Common myeloid progenitor, CD34-positive (primary cell): ENCODE data around the gene SLC22A23.

ENCODE experiments used
- CTCF ChIA-PET: fragments of 350-600 bp; sonication (Branson Sonifier 250); formaldehyde crosslinking; loops from one replicate; lab custom pipeline; 2021; ENCODE audit warnings: antibody characterized with exemption; lab: Charles Lee
- POLR2A ChIA-PET: fragments of 350-600 bp; sonication (Branson Sonifier 250); formaldehyde crosslinking; loops from one replicate; lab custom pipeline; 2021; ENCODE audit warnings: antibody characterized with exemption; lab: Charles Lee
- DNase-seq, 3 donors: peaks; one replicate each; pipeline versions ENCODE4 v3.0.0 to v3.0.0-alpha.2; 2013
- H3K27ac ChIP-seq, 2 experiments: 1 replicate in 1 of 2; 2 replicates in 1 of 2; pipeline ENCODE4 v1.7.0; 2013; ENCODE audit warnings: inconsistent platforms in 2 of 2, low read length in 2 of 2, mild to moderate bottlenecking in 2 of 2, low read depth in 1 of 2, moderate library complexity in 1 of 2; ENCODE audit not compliant: severe bottlenecking in 2 of 2, insufficient read depth in 1 of 2, poor library complexity in 1 of 2
- H3K27me3 ChIP-seq, 5 experiments: replicated peaks in 2 of 5; 1 replicate in 3 of 5; 2 replicates in 2 of 5; pipeline versions ENCODE4 v1.6.1 to v1.7.0; 2013; ENCODE audit warnings: low read length in 4 of 5, mild to moderate bottlenecking in 2 of 5, moderate library complexity in 2 of 5, inconsistent platforms in 1 of 5; ENCODE audit not compliant: insufficient read depth in 5 of 5, control insufficient read depth in 4 of 5
- H3K36me3 ChIP-seq, 4 experiments: 1 replicate in 2 of 4; 2 replicates in 2 of 4; pipeline versions ENCODE4 v1.6.1 to v1.7.0; 2013; ENCODE audit warnings: low read length in 3 of 4, control low read depth in 1 of 4, mild to moderate bottlenecking in 1 of 4; ENCODE audit not compliant: control insufficient read depth in 4 of 4, insufficient read depth in 4 of 4
- H3K4me1 ChIP-seq, 4 experiments: 1 replicate in 3 of 4; 2 replicates in 1 of 4; pipeline versions ENCODE4 v1.6.1 to v1.7.1; 2013; ENCODE audit warnings: low read length in 3 of 4, mild to moderate bottlenecking in 3 of 4, control low read depth in 1 of 4, inconsistent platforms in 1 of 4, moderate library complexity in 1 of 4; ENCODE audit not compliant: control insufficient read depth in 4 of 4, insufficient read depth in 4 of 4; ENCODE audit errors: control extremely low read depth in 1 of 4
- H3K4me3 ChIP-seq, 7 experiments: 1 replicate in 4 of 7; 2 replicates in 3 of 7; pipeline versions ENCODE4 v1.5.1 to v1.7.0; 2013; ENCODE audit warnings: mild to moderate bottlenecking in 7 of 7, low read length in 6 of 7, moderate library complexity in 6 of 7, inconsistent platforms in 2 of 7, low read depth in 2 of 7, control low read depth in 1 of 7; ENCODE audit not compliant: insufficient read depth in 4 of 7, control insufficient read depth in 1 of 7; ENCODE audit errors: extremely low read depth in 1 of 7
- H3K9me3 ChIP-seq, 5 experiments: 1 replicate in 4 of 5; 2 replicates in 1 of 5; pipeline versions ENCODE4 v1.6.1 to v1.7.1; 2013; ENCODE audit warnings: low read length in 4 of 5, mild to moderate bottlenecking in 2 of 5, inconsistent platforms in 1 of 5, low read depth in 1 of 5, moderate library complexity in 1 of 5; ENCODE audit not compliant: control insufficient read depth in 4 of 5, insufficient read depth in 2 of 5; ENCODE audit errors: control extremely low read depth in 1 of 5
- WGBS: methylation state at CpG from one replicate; pipeline ENCODE4 v1.1.5; 2013; ENCODE audit not compliant: insufficient coverage; 5-methylcytosine and 5-hydroxymethylcytosine counted together

The SLC22A23 gene

GRCh38 chr6:3428247-3428646, 28.6 kb downstream of the SLC22A23 start:
- H3K27me3 ChIP-seq = no peaks in the 10 kb centered on the region
- no peak overlapping the region for H3K4me3 ChIP-seq
- H3K27ac ChIP-seq = no peak overlapping the region
- H3K36me3 ChIP-seq = no peaks in the 10 kb centered on the region
- DNase-seq = no peak
- 88% methylated on average over 4 of the region's 4 CpGs for WGBS
- ChIA-PET CTCF (no interaction called here), POLR2A (no interaction called here)
- no peaks in the 10 kb centered on the region for H3K9me3 ChIP-seq
- peaks cover 0 to 11% (median 3%) of the 10 kb centered on the region in 4 experiments for H3K4me1 ChIP-seq

- ChIA-PET CTCF (interaction anchor here (0.8 to 1.5 kb wide), 3 partner anchors 10 to 304 kb away, joined by 3 to 6 read pairs (median 5); no protein-coding TSS in a partner anchor), POLR2A (no interaction called here)
- no peaks in the 10 kb centered on the region for H3K27me3 ChIP-seq
- 3% methylated on average over 10 of the region's 10 CpGs for WGBS
- H3K4me3 ChIP-seq = peak overlapping the region in 1 of 7 experiments; percentile 25
- H3K27ac ChIP-seq = no peak overlapping the region
- H3K4me1 ChIP-seq = peaks cover 0 to 11% (median 3%) of the 10 kb centered on the region in 4 experiments
- peak; percentile 41 to 77 (median 68) for DNase-seq
- no peaks in the 10 kb centered on the region for H3K36me3 ChIP-seq
- no peaks in the 10 kb centered on the region for H3K9me3 ChIP-seq
These were observed 29.2 kb downstream of the SLC22A23 start for GRCh38 chr6:3427687-3428085.

- H3K4me3 ChIP-seq = peak overlapping the region in 1 of 7 experiments; percentile 25
- ChIA-PET POLR2A (no interaction called here), CTCF (interaction anchor here (0.8 to 1.5 kb wide), 6 partner anchors 9 to 305 kb away, joined by 3 to 6 read pairs (median 4); no protein-coding TSS in a partner anchor)
- H3K4me1 ChIP-seq = peaks cover 0 to 12% (median 4%) of the 10 kb centered on the region in 4 experiments
- H3K27ac ChIP-seq = no peak overlapping the region
- DNase-seq = peak in 1 of 3 donors; percentile 13
- H3K9me3 ChIP-seq = no peaks in the 10 kb centered on the region
- no peaks in the 10 kb centered on the region for H3K27me3 ChIP-seq
- no peaks in the 10 kb centered on the region for H3K36me3 ChIP-seq
- WGBS = 75% methylated on average over 19 of the region's 20 CpGs
These were observed 29.7 kb downstream of the SLC22A23 start for GRCh38 chr6:3426927-3427686.

- no peak overlapping the region for H3K27ac ChIP-seq
- CTCF ChIA-PET = interaction anchor here (0.9 to 1.5 kb wide), 6 partner anchors 10 to 306 kb away, joined by 3 to 6 read pairs (median 4); no protein-coding TSS in a partner anchor
- no peaks in the 10 kb centered on the region for H3K27me3 ChIP-seq
These were observed 30.5 kb downstream of the SLC22A23 start for GRCh38 chr6:3426091-3426926.

GRCh38 chr6:3425574-3425973, 31.3 kb downstream of the SLC22A23 start:
- WGBS = no CpG with 5 or more reads among the region's 2 CpGs
- Histone ChIP-seq H3K4me3 (no peak overlapping the region), H3K9me3 (no peaks in the 10 kb centered on the region), H3K27ac (no peak overlapping the region), H3K27me3 (no peaks in the 10 kb centered on the region), H3K36me3 (no peaks in the 10 kb centered on the region), H3K4me1 (peaks cover 0 to 19% (median 8%) of the 10 kb centered on the region in 4 experiments)
- no peak for DNase-seq
- ChIA-PET POLR2A (no interaction called here), CTCF (interaction anchor here (1.1 kb wide), 1 partner anchor 13 kb away, joined by 3 read pairs; no protein-coding TSS in a partner anchor)

More at GRCh38 chr6:3426091-3426926, 30.5 kb downstream of the SLC22A23 start:
- WGBS = 100% methylated on average over 1 of the region's 3 CpGs
- H3K4me3 ChIP-seq = no peak overlapping the region
- H3K9me3 ChIP-seq = no peaks in the 10 kb centered on the region
- POLR2A ChIA-PET = no interaction called here
- no peak for DNase-seq
- H3K36me3 ChIP-seq = no peaks in the 10 kb centered on the region
- H3K4me1 ChIP-seq = peaks cover 0 to 19% (median 8%) of the 10 kb centered on the region in 4 experiments

GRCh38 chr6:3424185-3424927, 32.5 kb downstream of the SLC22A23 start:
- H3K4me3 ChIP-seq = no peak overlapping the region
- no peaks in the 10 kb centered on the region for H3K9me3 ChIP-seq
- DNase-seq = no peak
- peaks cover 0 to 19% (median 8%) of the 10 kb centered on the region in 4 experiments for H3K4me1 ChIP-seq
- WGBS = 100% methylated on average over 6 of the region's 9 CpGs
- ChIA-PET CTCF (no interaction called here), POLR2A (no interaction called here)
- H3K27ac ChIP-seq = no peak overlapping the region
- H3K36me3 ChIP-seq = no peaks in the 10 kb centered on the region
- H3K27me3 ChIP-seq = no peaks in the 10 kb centered on the region
